HG03135 (cell line): ENCODE data around the gene RAD54L2.
"Not testable (repeated sequence)": the region's sequence is repeated elsewhere in the genome, so short reads cannot be mapped to it uniquely, and the experiment has no call there.

ENCODE experiments used
- ATAC-seq: cut with Tn5 transposase; IDR thresholded peaks from one replicate; pipeline ENCODE4 v1.9.1; 2021; ENCODE audit warnings: mild to moderate bottlenecking, moderate library complexity; ENCODE audit not compliant: unreplicated experiment

RAD54L2 gene

GRCh38 chr3:51538459-51539290 lies at the start of gene RAD54L2:
Gene RAD54L2, plus strand, starts transcription at chr3:51538719. Its CDS starts 51,702 bp downstream, at chr3:51590421.
- ATAC-seq: peak; percentile 74

GRCh38 chr3:51498876-51499738 lies 39.4 kb upstream of the RAD54L2 start:
- ATAC-seq: peak; percentile 52

GRCh38 chr3:51500632-51501131 lies 37.8 kb upstream of the RAD54L2 start:
- ATAC-seq: no peak

GRCh38 chr3:51501833-51502561 lies 36.5 kb upstream of the RAD54L2 start:
- peak; percentile 30 for ATAC-seq

GRCh38 chr3:51502562-51502910 lies 36.0 kb upstream of the RAD54L2 start:
- ATAC-seq: no peak

- ATAC-seq: no peak
Measured at GRCh38 chr3:51503007-51503406, 35.5 kb upstream of the RAD54L2 start.

GRCh38 chr3:51508255-51508654 lies 30.3 kb upstream of the RAD54L2 start:
- no peak for ATAC-seq

- no peak for ATAC-seq
Measured at GRCh38 chr3:51510996-51511395, 27.5 kb upstream of the RAD54L2 start.

GRCh38 chr3:51514210-51514609 lies 24.3 kb upstream of the RAD54L2 start:
- no peak for ATAC-seq

- no peak for ATAC-seq
Measured at GRCh38 chr3:51519848-51520247, 18.7 kb upstream of the RAD54L2 start.

GRCh38 chr3:51520906-51521730 lies 17.4 kb upstream of the RAD54L2 start:
- peak; percentile 88 for ATAC-seq

- ATAC-seq: no peak
Measured at GRCh38 chr3:51522273-51522962, 16.1 kb upstream of the RAD54L2 start.

- ATAC-seq: not testable (repeated sequence)
Measured at GRCh38 chr3:51524874-51525273, 13.6 kb upstream of the RAD54L2 start.

GRCh38 chr3:51530485-51530884 lies 8.0 kb upstream of the RAD54L2 start:
- ATAC-seq: no peak

GRCh38 chr3:51535146-51536019 lies 3.1 kb upstream of the RAD54L2 start:
- ATAC-seq: no peak

- ATAC-seq: not testable (repeated sequence)
Measured at GRCh38 chr3:51537631-51538030, 888 bp upstream of the RAD54L2 start.

GRCh38 chr3:51538115-51538458 lies 432 bp upstream of the RAD54L2 start:
- ATAC-seq: no peak

GRCh38 chr3:51539291-51539941 lies 897 bp downstream of the RAD54L2 start:
- ATAC-seq: no peak
